HL-60 (cell line): ENCODE measurements around the gene LGR4.
A peak's percentile ranks its signal among the peaks of the same experiment; 100 is the strongest.

ENCODE experiments used
- DNase-seq, 2 experiments: peaks; one replicate each; pipeline ENCODE4 v3.0.0-alpha.2; 2010 to 2020; ENCODE audit warnings: low read depth in 1 of 2, low spot score in 1 of 2
- H3K27ac ChIP-seq: fragments of 250-450 bp; sonication (Bioruptor Pico); replicated peaks from 2 replicates; pipeline ENCODE4 v1.5.1; 2020; ENCODE audit warnings: mild to moderate bottlenecking, moderate library complexity
- H3K27me3 ChIP-seq: fragments of 250-450 bp; sonication (Bioruptor Pico); 2 replicates; pipeline ENCODE4 v1.5.1; 2021; ENCODE audit warnings: mild to moderate bottlenecking, moderate library complexity; ENCODE audit not compliant: insufficient read depth, poor library complexity, severe bottlenecking
- H3K4me3 ChIP-seq: replicated peaks from 2 replicates; pipeline ENCODE4 v1.5.1; 2011; ENCODE audit warnings: mild to moderate bottlenecking, control low read depth, low read length; ENCODE audit not compliant: insufficient read depth
- CTCF ChIP-seq: IDR thresholded peaks from one replicate; pipeline ENCODE4 v1.5.1; 2011; ENCODE audit warnings: low read length, control low read depth, inconsistent platforms; ENCODE audit not compliant: insufficient read depth
- GABPA ChIP-seq: IDR thresholded peaks from 2 replicates; pipeline ENCODE4 v1.6.1; 2012; ENCODE audit warnings: low read depth
- POLR2AphosphoS5 ChIP-seq: IDR thresholded peaks from 2 replicates; pipeline ENCODE4 v1.6.1; 2012; ENCODE audit warnings: low read depth
- REST ChIP-seq: IDR thresholded peaks from 2 replicates; pipeline ENCODE4 v1.6.1; 2012; ENCODE audit warnings: low read depth; ENCODE audit not compliant: insufficient replicate concordance
- SPI1 ChIP-seq: IDR thresholded peaks from 2 replicates; pipeline ENCODE4 v1.6.1; 2012; ENCODE audit warnings: low read depth, mild to moderate bottlenecking, borderline replicate concordance

LGR4 gene

GRCh38 chr11:27362749-27363575 lies 109.6 kb downstream of the LGR4 start, which contains the start of gene CCDC34:
Gene CCDC34 (minus strand): TSS chr11:27363215. CDS start chr11:27363194, 21 bp downstream.
- Histone ChIP-seq H3K4me3 (peak within 1 kb of the TSS; percentile 79), H3K27me3 (no peaks in the 10 kb centered on the region), H3K27ac (peak within 1 kb of the TSS; percentile 62)
- DNase-seq: peak; percentile 84 to 88
- TF ChIP-seq GABPA (no peak), REST (no peak), CTCF (no peak), POLR2AphosphoS5 (peak; percentile 36; the same call in 1 of the 2 replicates), SPI1 (no peak)

GRCh38 chr11:27361649-27362431 lies 110.8 kb downstream of the LGR4 start:
- no peak for DNase-seq
- H3K4me3 ChIP-seq: peak overlapping the region; percentile 79
- H3K27me3 ChIP-seq: no peaks in the 10 kb centered on the region
- TF ChIP-seq GABPA (no peak), POLR2AphosphoS5 (no peak), SPI1 (no peak)
- H3K27ac ChIP-seq: no peak overlapping the region

DNA sequence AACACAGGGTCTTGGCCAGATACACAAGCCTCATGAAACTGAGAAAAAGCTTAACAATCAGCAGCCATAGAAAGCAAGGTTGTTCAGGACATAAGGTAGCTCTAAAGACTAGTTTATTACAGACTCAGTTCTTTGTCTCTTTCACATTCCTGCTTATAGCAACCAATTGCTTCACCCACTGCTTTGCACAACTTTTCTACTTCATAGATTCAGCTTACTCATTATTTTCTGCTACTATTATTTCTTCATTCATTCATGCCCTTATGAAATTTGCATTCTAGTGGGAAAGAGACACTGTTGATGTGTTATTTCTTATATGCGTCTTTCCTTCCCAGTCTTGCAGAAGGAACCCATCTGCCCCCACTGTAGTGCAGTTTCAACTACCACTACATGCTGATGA lies 114.3 kb downstream of the LGR4 start:
- DNase-seq: peak; percentile 22 to 46
- TF ChIP-seq CTCF (no peak), REST (no peak), SPI1 (no peak), GABPA (no peak), POLR2AphosphoS5 (no peak)
- H3K27ac ChIP-seq: 0 out of 2 replicates have a peak overlapping the region, but pooled peaks have one; percentile 33
- no peaks in the 10 kb centered on the region for H3K27me3 ChIP-seq
- no peak overlapping the region for H3K4me3 ChIP-seq

DNA sequence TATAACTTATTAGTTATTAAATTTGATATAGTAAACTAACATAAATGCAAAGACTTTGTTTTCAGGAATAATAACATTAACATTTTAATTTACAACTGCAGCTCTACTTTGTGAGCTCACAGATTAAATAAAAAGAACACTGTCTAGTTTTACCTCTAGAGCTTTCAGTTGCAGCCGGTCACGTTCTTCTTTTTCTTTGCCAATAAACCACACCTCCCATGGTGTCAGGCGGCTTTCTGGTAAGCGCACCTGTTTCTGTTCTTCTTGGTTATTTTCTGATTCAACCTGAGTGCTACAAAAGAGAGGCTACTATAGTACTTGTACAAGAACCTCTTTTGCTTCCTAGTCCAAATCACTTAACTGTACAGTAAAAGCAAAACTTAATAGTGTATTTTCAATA lies 115.3 kb downstream of the LGR4 start:
- DNase-seq: no peak
- H3K27ac ChIP-seq: no peak overlapping the region

More for the DNA sequence above, 115.3 kb downstream of the LGR4 start:
- Histone ChIP-seq H3K4me3 (no peak overlapping the region), H3K27me3 (no peaks in the 10 kb centered on the region)
- TF ChIP-seq SPI1: no peak
- no peak for TF ChIP-seq CTCF
- TF ChIP-seq GABPA: no peak
- no peak for TF ChIP-seq POLR2AphosphoS5
- TF ChIP-seq REST: no peak
